GM23338 (cell line): ENCODE data around the gene TMEM175. TPM values are rescaled to one million over a fixed set of nuclear protein-coding genes. Genes with fewer than 3 reads are reported as not detected.

Source experiments
- ATAC-seq: fragments of 200-7000 bp; cut with Tn5 transposase; 3 replicates; pipeline ENCODE4 v1.9.1; 2020
- DNase-seq: peaks from one replicate; pipeline ENCODE4 v3.0.0-alpha.2; 2015; ENCODE audit warnings: low spot score
- H2AFZ ChIP-seq: fragments of 200-600 bp; sonication (generic); 2 replicates; pipeline ENCODE4 v1.8.0; 2016; ENCODE audit warnings: antibody characterized with exemption, mild to moderate bottlenecking, moderate library complexity
- H3F3A ChIP-seq: fragments of 200-600 bp; sonication (generic); replicated peaks from 2 replicates; pipeline ENCODE4 v1.8.0; 2017; ENCODE audit warnings: antibody characterized with exemption, mixed run types, low read depth
- H3K27ac ChIP-seq: fragments of 200-600 bp; sonication (generic); 2 replicates; pipeline ENCODE4 v1.6.1; 2016; ENCODE audit warnings: low read depth
- H3K27me3 ChIP-seq: fragments of 200-600 bp; sonication (generic); 2 replicates; pipeline ENCODE4 v1.8.0; 2016; ENCODE audit warnings: mild to moderate bottlenecking, mixed run types, moderate library complexity; ENCODE audit not compliant: insufficient read depth
- H3K36me3 ChIP-seq: fragments of 200-600 bp; sonication (generic); 2 replicates; pipeline ENCODE4 v1.8.0; 2016; ENCODE audit warnings: mild to moderate bottlenecking; ENCODE audit not compliant: insufficient read depth
- H3K4me1 ChIP-seq: fragments of 200-600 bp; sonication (generic); 2 replicates; pipeline ENCODE4 v1.8.0; 2016; ENCODE audit warnings: mild to moderate bottlenecking, moderate library complexity; ENCODE audit not compliant: insufficient read depth
- H3K4me2 ChIP-seq: fragments of 200-600 bp; sonication (generic); 2 replicates; pipeline ENCODE4 v1.7.1; 2017; ENCODE audit warnings: mixed run types
- H3K4me3 ChIP-seq: fragments of 200-600 bp; sonication (generic); 2 replicates; pipeline ENCODE4 v1.6.1; 2016; ENCODE audit warnings: mixed run types
- H3K79me2 ChIP-seq: fragments of 200-600 bp; sonication (generic); replicated peaks from 2 replicates; pipeline ENCODE4 v1.8.0; 2017; ENCODE audit warnings: mild to moderate bottlenecking; ENCODE audit not compliant: insufficient read depth
- H3K9me2 ChIP-seq: fragments of 200-600 bp; sonication (generic); 2 replicates; pipeline ENCODE4 v1.8.0; 2017; ENCODE audit not compliant: insufficient read depth
- H4K20me1 ChIP-seq: fragments of 200-600 bp; sonication (generic); replicated peaks from 2 replicates; pipeline ENCODE4 v1.8.0; 2017; ENCODE audit warnings: mild to moderate bottlenecking; ENCODE audit not compliant: insufficient read depth
- H3K27ac Mint-ChIP-seq: 2 replicates; pipeline ENCODE4 v1.8.0; 2020; ENCODE audit warnings: inconsistent platforms, mild to moderate bottlenecking, moderate library complexity, mixed read lengths
- H3K27me3 Mint-ChIP-seq: 3 replicates; pipeline ENCODE4 v1.8.0; 2022; ENCODE audit warnings: low read depth, mild to moderate bottlenecking, moderate library complexity, mixed read lengths, inconsistent platforms; ENCODE audit not compliant: insufficient read depth, poor library complexity
- H3K36me3 Mint-ChIP-seq: 3 replicates; pipeline ENCODE4 v1.8.0; 2021; ENCODE audit warnings: low read depth, mild to moderate bottlenecking, inconsistent platforms, moderate library complexity, mixed read lengths
- H3K4me1 Mint-ChIP-seq: 3 replicates; pipeline ENCODE4 v1.8.0; 2020; ENCODE audit warnings: mild to moderate bottlenecking, inconsistent platforms, mixed read lengths
- H3K4me3 Mint-ChIP-seq: 3 replicates; pipeline ENCODE4 v1.8.0; 2021; ENCODE audit warnings: moderate library complexity, mild to moderate bottlenecking, inconsistent platforms, mixed read lengths
- H3K9me3 Mint-ChIP-seq: 3 replicates; pipeline ENCODE4 v1.8.0; 2020; ENCODE audit warnings: moderate library complexity, mild to moderate bottlenecking, inconsistent platforms, mixed read lengths
- CREB1 ChIP-seq: fragments of 250-450 bp; sonication (Bioruptor Pico); IDR thresholded peaks from 2 replicates; pipeline ENCODE4 v1.5.0; 2020; ENCODE audit warnings: low read depth, mild to moderate bottlenecking, moderate library complexity
- EZH2 ChIP-seq: fragments of 200-600 bp; sonication (generic); IDR thresholded peaks from one replicate; pipeline ENCODE4 v1.8.0; 2017; ENCODE audit warnings: antibody characterized with exemption, mild to moderate bottlenecking, low read depth; ENCODE audit not compliant: unreplicated experiment
- EZH2phosphoT487 ChIP-seq: fragments of 200-600 bp; sonication (generic); IDR thresholded peaks from one replicate; pipeline ENCODE4 v1.8.1; 2018; ENCODE audit warnings: antibody characterized with exemption; ENCODE audit not compliant: unreplicated experiment
- JUNB ChIP-seq: IDR thresholded peaks from one replicate; pipeline ENCODE4 v1.6.1; 2016; ENCODE audit warnings: antibody characterized with exemption; ENCODE audit not compliant: unreplicated experiment
- NANOG ChIP-seq: IDR thresholded peaks from 2 replicates; pipeline ENCODE4 v1.6.1; 2016; ENCODE audit warnings: antibody characterized with exemption, borderline replicate concordance
- POLR2AphosphoS5 ChIP-seq: IDR thresholded peaks from 2 replicates; pipeline ENCODE4 v1.6.1; 2016; ENCODE audit warnings: antibody characterized with exemption, low read depth
- STAT1 ChIP-seq: IDR thresholded peaks from one replicate; pipeline ENCODE4 v1.6.1; 2016; ENCODE audit warnings: antibody characterized with exemption; ENCODE audit not compliant: unreplicated experiment
- ZNF114 ChIP-seq: fragments of 250-450 bp; sonication (Bioruptor Pico); IDR thresholded peaks from 2 replicates; pipeline ENCODE4 v1.5.0; 2020; ENCODE audit warnings: mild to moderate bottlenecking, moderate library complexity
- ZNF331 ChIP-seq: fragments of 250-450 bp; sonication (Bioruptor Pico); IDR thresholded peaks from 2 replicates; pipeline ENCODE4 v1.5.0; 2020; ENCODE audit warnings: low read depth, mild to moderate bottlenecking, moderate library complexity
- polyA plus RNA-seq: library from polyadenylated mRNA; unstranded; fragments of >200 nt; fragmentation: Nextera tagmentation; extraction: Ambion mirVana; gene quantifications from 2 replicates; pipeline ENCODE4 v1.2.1, GENCODE V29; 2016
- total RNA-seq: library from RNA; depleted of rRNA; stranded (reverse); fragments of >200 nt; shearing (Covaris generic); gene quantifications from 2 replicates; pipeline ENCODE4 v1.2.3, GENCODE V29; 2014
- TF ChIP-seq, protein P1 (sequence below): IDR thresholded peaks from one replicate; pipeline ENCODE4 v1.6.1; 2018; ENCODE audit warnings: antibody characterized with exemption; ENCODE audit not compliant: unreplicated experiment
- TF ChIP-seq, protein P2 (sequence below), 2 experiments: fragments of 200-600 bp in 1 of 2; sonication (generic) in 1 of 2; conservative IDR thresholded peaks; 2 replicates each; pipeline versions ENCODE4 v1.5.1 to v1.6.1; 2016 to 2017; ENCODE audit warnings: antibody characterized with exemption in 2 of 2, low read depth in 2 of 2, mild to moderate bottlenecking in 2 of 2, moderate library complexity in 1 of 2
- TF ChIP-seq, protein P3 (sequence below): IDR thresholded peaks from 2 replicates; pipeline ENCODE4 v1.6.1; 2016; ENCODE audit warnings: antibody characterized with exemption
- TF ChIP-seq, protein P4 (sequence below): fragments of 250-450 bp; sonication (Bioruptor Pico); IDR thresholded peaks from 2 replicates; pipeline ENCODE4 v1.5.0; 2020; ENCODE audit warnings: mild to moderate bottlenecking, moderate library complexity

TMEM175 gene
- total and polyA plus RNA-seq, 2 experiments from 2014 or later = 8.0 to 11.4 TPM

DNA sequence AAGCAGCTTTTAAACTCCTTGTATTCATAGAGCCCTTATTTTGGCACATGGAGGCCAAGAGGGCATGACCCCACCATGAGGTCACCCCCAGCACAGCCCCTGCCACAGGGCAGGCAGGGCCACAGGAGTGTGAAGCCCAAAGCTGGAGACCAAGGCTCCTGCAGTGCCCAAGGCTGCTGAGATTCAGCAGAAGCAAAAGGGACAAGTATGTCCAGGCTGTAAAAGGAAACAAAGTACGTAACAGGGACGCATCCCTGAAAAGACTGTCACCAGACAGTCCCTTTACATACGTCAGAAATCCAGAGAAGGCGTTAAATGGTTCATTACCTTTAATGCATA lies 19.0 kb upstream of the TMEM175 start:
- H3K4me3 ChIP-seq = no peak overlapping the region
- Mint-ChIP-seq H3K27ac (no peak overlapping the region), H3K36me3 (peaks cover 8% of the 10 kb centered on the region; the same call in 2 of the 3 replicates), H3K4me3 (no peak overlapping the region), H3K27me3 (peaks cover 14% of the 10 kb centered on the region), H3K4me1 (peaks cover 9% of the 10 kb centered on the region), H3K9me3 (no peaks in the 10 kb centered on the region)
- ATAC-seq (no peak), DNase-seq (no peak)
- no peaks in the 10 kb centered on the region for H3K4me1 ChIP-seq
- no peak overlapping the region for H3K27ac ChIP-seq
- peaks cover 42% of the 10 kb centered on the region for H3K79me2 ChIP-seq
- H3K27me3 ChIP-seq = no peaks in the 10 kb centered on the region
- no peaks in the 10 kb centered on the region for H3K9me2 ChIP-seq
- H4K20me1 ChIP-seq = peaks cover 25% of the 10 kb centered on the region; the same call in 1 of the 2 replicates
- no peaks in the 10 kb centered on the region for H3K36me3 ChIP-seq
- H2AFZ ChIP-seq = no peak overlapping the region
- 0 out of 2 replicates have a peak, but pooled peaks cover 3% of the 10 kb centered on the region for H3F3A ChIP-seq
- TF ChIP-seq POLR2AphosphoS5 (no peak), ZNF331 (CRISPR knock-in tag) (no peak), ZNF114 (no peak), CREB1 (CRISPR knock-in tag) (no peak), NANOG (no peak), JUNB (no peak), EZH2phosphoT487 (no peak), STAT1 (no peak), EZH2 (no peak)
- TF ChIP-seq, protein P1, sequence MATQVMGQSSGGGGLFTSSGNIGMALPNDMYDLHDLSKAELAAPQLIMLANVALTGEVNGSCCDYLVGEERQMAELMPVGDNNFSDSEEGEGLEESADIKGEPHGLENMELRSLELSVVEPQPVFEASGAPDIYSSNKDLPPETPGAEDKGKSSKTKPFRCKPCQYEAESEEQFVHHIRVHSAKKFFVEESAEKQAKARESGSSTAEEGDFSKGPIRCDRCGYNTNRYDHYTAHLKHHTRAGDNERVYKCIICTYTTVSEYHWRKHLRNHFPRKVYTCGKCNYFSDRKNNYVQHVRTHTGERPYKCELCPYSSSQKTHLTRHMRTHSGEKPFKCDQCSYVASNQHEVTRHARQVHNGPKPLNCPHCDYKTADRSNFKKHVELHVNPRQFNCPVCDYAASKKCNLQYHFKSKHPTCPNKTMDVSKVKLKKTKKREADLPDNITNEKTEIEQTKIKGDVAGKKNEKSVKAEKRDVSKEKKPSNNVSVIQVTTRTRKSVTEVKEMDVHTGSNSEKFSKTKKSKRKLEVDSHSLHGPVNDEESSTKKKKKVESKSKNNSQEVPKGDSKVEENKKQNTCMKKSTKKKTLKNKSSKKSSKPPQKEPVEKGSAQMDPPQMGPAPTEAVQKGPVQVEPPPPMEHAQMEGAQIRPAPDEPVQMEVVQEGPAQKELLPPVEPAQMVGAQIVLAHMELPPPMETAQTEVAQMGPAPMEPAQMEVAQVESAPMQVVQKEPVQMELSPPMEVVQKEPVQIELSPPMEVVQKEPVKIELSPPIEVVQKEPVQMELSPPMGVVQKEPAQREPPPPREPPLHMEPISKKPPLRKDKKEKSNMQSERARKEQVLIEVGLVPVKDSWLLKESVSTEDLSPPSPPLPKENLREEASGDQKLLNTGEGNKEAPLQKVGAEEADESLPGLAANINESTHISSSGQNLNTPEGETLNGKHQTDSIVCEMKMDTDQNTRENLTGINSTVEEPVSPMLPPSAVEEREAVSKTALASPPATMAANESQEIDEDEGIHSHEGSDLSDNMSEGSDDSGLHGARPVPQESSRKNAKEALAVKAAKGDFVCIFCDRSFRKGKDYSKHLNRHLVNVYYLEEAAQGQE = no peak
- TF ChIP-seq, protein P2, sequence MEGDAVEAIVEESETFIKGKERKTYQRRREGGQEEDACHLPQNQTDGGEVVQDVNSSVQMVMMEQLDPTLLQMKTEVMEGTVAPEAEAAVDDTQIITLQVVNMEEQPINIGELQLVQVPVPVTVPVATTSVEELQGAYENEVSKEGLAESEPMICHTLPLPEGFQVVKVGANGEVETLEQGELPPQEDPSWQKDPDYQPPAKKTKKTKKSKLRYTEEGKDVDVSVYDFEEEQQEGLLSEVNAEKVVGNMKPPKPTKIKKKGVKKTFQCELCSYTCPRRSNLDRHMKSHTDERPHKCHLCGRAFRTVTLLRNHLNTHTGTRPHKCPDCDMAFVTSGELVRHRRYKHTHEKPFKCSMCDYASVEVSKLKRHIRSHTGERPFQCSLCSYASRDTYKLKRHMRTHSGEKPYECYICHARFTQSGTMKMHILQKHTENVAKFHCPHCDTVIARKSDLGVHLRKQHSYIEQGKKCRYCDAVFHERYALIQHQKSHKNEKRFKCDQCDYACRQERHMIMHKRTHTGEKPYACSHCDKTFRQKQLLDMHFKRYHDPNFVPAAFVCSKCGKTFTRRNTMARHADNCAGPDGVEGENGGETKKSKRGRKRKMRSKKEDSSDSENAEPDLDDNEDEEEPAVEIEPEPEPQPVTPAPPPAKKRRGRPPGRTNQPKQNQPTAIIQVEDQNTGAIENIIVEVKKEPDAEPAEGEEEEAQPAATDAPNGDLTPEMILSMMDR (conservative IDR thresholded peaks at IDR 0.05; ENCODE audit: low read depth in 2 of 2) = no peak
- TF ChIP-seq, protein P3, sequence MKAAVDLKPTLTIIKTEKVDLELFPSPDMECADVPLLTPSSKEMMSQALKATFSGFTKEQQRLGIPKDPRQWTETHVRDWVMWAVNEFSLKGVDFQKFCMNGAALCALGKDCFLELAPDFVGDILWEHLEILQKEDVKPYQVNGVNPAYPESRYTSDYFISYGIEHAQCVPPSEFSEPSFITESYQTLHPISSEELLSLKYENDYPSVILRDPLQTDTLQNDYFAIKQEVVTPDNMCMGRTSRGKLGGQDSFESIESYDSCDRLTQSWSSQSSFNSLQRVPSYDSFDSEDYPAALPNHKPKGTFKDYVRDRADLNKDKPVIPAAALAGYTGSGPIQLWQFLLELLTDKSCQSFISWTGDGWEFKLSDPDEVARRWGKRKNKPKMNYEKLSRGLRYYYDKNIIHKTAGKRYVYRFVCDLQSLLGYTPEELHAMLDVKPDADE = no peak
- TF ChIP-seq, protein P4, sequence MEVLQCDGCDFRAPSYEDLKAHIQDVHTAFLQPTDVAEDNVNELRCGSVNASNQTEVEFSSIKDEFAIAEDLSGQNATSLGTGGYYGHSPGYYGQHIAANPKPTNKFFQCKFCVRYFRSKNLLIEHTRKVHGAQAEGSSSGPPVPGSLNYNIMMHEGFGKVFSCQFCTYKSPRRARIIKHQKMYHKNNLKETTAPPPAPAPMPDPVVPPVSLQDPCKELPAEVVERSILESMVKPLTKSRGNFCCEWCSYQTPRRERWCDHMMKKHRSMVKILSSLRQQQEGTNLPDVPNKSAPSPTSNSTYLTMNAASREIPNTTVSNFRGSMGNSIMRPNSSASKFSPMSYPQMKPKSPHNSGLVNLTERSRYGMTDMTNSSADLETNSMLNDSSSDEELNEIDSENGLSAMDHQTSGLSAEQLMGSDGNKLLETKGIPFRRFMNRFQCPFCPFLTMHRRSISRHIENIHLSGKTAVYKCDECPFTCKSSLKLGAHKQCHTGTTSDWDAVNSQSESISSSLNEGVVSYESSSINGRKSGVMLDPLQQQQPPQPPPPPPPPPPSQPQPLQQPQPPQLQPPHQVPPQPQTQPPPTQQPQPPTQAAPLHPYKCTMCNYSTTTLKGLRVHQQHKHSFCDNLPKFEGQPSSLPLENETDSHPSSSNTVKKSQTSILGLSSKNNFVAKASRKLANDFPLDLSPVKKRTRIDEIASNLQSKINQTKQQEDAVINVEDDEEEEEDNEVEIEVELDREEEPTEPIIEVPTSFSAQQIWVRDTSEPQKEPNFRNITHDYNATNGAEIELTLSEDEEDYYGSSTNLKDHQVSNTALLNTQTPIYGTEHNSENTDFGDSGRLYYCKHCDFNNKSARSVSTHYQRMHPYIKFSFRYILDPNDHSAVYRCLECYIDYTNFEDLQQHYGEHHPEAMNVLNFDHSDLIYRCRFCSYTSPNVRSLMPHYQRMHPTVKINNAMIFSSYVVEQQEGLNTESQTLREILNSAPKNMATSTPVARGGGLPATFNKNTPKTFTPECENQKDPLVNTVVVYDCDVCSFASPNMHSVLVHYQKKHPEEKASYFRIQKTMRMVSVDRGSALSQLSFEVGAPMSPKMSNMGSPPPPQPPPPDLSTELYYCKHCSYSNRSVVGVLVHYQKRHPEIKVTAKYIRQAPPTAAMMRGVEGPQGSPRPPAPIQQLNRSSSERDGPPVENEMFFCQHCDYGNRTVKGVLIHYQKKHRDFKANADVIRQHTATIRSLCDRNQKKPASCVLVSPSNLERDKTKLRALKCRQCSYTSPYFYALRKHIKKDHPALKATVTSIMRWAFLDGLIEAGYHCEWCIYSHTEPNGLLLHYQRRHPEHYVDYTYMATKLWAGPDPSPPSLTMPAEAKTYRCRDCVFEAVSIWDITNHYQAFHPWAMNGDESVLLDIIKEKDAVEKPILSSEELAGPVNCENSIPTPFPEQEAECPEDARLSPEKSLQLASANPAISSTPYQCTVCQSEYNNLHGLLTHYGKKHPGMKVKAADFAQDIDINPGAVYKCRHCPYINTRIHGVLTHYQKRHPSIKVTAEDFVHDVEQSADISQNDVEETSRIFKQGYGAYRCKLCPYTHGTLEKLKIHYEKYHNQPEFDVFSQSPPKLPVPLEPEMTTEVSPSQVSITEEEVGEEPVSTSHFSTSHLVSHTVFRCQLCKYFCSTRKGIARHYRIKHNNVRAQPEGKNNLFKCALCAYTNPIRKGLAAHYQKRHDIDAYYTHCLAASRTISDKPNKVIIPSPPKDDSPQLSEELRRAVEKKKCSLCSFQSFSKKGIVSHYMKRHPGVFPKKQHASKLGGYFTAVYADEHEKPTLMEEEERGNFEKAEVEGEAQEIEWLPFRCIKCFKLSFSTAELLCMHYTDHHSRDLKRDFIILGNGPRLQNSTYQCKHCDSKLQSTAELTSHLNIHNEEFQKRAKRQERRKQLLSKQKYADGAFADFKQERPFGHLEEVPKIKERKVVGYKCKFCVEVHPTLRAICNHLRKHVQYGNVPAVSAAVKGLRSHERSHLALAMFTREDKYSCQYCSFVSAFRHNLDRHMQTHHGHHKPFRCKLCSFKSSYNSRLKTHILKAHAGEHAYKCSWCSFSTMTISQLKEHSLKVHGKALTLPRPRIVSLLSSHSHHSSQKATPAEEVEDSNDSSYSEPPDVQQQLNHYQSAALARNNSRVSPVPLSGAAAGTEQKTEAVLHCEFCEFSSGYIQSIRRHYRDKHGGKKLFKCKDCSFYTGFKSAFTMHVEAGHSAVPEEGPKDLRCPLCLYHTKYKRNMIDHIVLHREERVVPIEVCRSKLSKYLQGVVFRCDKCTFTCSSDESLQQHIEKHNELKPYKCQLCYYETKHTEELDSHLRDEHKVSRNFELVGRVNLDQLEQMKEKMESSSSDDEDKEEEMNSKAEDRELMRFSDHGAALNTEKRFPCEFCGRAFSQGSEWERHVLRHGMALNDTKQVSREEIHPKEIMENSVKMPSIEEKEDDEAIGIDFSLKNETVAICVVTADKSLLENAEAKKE (CRISPR knock-in tag) = no peak
- H3K4me2 ChIP-seq = no peak overlapping the region
